Gastrocnemius medialis (tissue), 4 donors: Measurements from ENCODE around the gene TMCC1. TPM values are rescaled to one million over a fixed set of nuclear protein-coding genes. Genes with fewer than 3 reads are reported as not detected.

Source experiments
- ATAC-seq, 2 donors: fragments of 150-250 bp; one replicate each; pipeline ENCODE4 v1.9.1; 2016
- DNase-seq, 2 donors: peaks; one replicate each; pipeline ENCODE4 v3.0.0-alpha.2; 2019
- H3K27ac ChIP-seq, 4 donors: fragments of 200-600 bp; sonication (generic); 1 replicate in 1 of 4; 2 replicates in 3 of 4; pipeline ENCODE4 v1.5.1; 2016 to 2018; ENCODE audit warnings: mild to moderate bottlenecking in 2 of 4, moderate library complexity in 1 of 4
- H3K27me3 ChIP-seq, 3 donors: fragments of 200-600 bp; sonication (generic) in 2 of 3; 1 replicate in 1 of 3; 2 replicates in 2 of 3; pipeline versions ENCODE4 v1.5.1 to v1.6.0; 2016 to 2019; ENCODE audit warnings: mild to moderate bottlenecking in 1 of 3, moderate library complexity in 1 of 3
- H3K36me3 ChIP-seq, 2 donors: fragments of 200-600 bp; sonication (generic) in 1 of 2; one replicate each; pipeline ENCODE4 v1.5.1; 2017 to 2018
- H3K4me1 ChIP-seq, 2 donors: fragments of 200-600 bp; sonication (generic) in 1 of 2; one replicate each; pipeline ENCODE4 v1.5.1; 2016 to 2017; ENCODE audit warnings: mild to moderate bottlenecking in 2 of 2
- H3K4me3 ChIP-seq, 4 donors: fragments of 200-600 bp; sonication (generic) in 3 of 4; 1 replicate in 1 of 4; 2 replicates in 3 of 4; pipeline ENCODE4 v1.5.1; 2016 to 2019; ENCODE audit warnings: mild to moderate bottlenecking in 2 of 4
- H3K9me3 ChIP-seq, 3 donors: fragments of 200-600 bp; sonication (generic) in 2 of 3; 1 replicate in 1 of 3; 2 replicates in 2 of 3; pipeline ENCODE4 v1.5.1; 2016 to 2019
- CTCF ChIP-seq, 5 experiments: fragments of 450-650 bp in 3 of 5; fragments of 200-600 bp in 2 of 5; sonication (generic) in 2 of 5; IDR thresholded peaks in 4 of 5; conservative IDR thresholded peaks in 1 of 5; 1 replicate in 4 of 5; 2 replicates in 1 of 5; pipeline ENCODE4 v1.5.1; 2016 to 2019; ENCODE audit warnings: antibody characterized with exemption in 5 of 5, mild to moderate bottlenecking in 3 of 5, moderate library complexity in 3 of 5
- POLR2A ChIP-seq, 2 donors: fragments of 450-650 bp; IDR thresholded peaks; one replicate each; pipeline ENCODE4 v1.6.1; 2017; ENCODE audit warnings: antibody characterized with exemption in 2 of 2, mild to moderate bottlenecking in 2 of 2, moderate library complexity in 2 of 2
- in situ Hi-C, 4 donors: fragments of 200-750 bp; cut with MboI; loops; one replicate each; pipeline versions ENCODE4 v1.15.0 to v1.8.0; 2017; ENCODE audit warnings: low sequenced_read_pairs in 4 of 4
- intact Hi-C: fragments of 100-400 bp; cut with DNase I; formaldehyde crosslinking; loops from one replicate; pipeline ENCODE4 v1.15.1; 2023; ENCODE audit warnings: low total_unique reads
- total RNA-seq, 4 donors: library from RNA; depleted of rRNA; stranded (reverse); fragments of >200 nt; gene quantifications; one replicate each; pipeline versions ENCODE4 v1.1.0 to v1.2.3, GENCODE V29; 2016

TMCC1 gene
- total RNA-seq, 4 donors from 2014 or later, result 18.8 to 24.7 (median 20.2) TPM

GRCh38 chr3:129793942-129794310 is 99.6 kb downstream of the TMCC1 start:
- Histone ChIP-seq H3K27me3 (no peaks in the 10 kb centered on the region), H3K9me3 (no peaks in the 10 kb centered on the region), H3K4me3 (peak overlapping the region in 2 of 4 donors; percentile 21 to 28), H3K27ac (peak overlapping the region in 1 of 4 donors; percentile 30), H3K36me3 (no peaks in the 10 kb centered on the region), H3K4me1 (peaks cover 16 to 32% of the 10 kb centered on the region in 2 donors)
- intact Hi-C loops (no loop called here), in situ Hi-C loops (no loop called here)
- TF ChIP-seq POLR2A (IDR thresholded peaks at IDR 0.05) (no peak), CTCF (IDR thresholded peaks at IDR 0.05 in 4 of 5, conservative IDR thresholded peaks at IDR 0.05 in 1 of 5) (no peak)
- peak; percentile 16 to 19 for ATAC-seq
- no peak for DNase-seq

GRCh38 chr3:129793319-129793718 is 100.2 kb downstream of the TMCC1 start:
- TF ChIP-seq CTCF (IDR thresholded peaks at IDR 0.05 in 4 of 5, conservative IDR thresholded peaks at IDR 0.05 in 1 of 5) (no peak), POLR2A (IDR thresholded peaks at IDR 0.05) (no peak)
- Histone ChIP-seq H3K9me3 (no peaks in the 10 kb centered on the region), H3K4me1 (peaks cover 16 to 32% of the 10 kb centered on the region in 2 donors), H3K36me3 (no peaks in the 10 kb centered on the region), H3K4me3 (no peak overlapping the region), H3K27ac (no peak overlapping the region), H3K27me3 (no peaks in the 10 kb centered on the region)
- DNase-seq, result no peak
- in situ Hi-C loops (no loop called here), intact Hi-C loops (no loop called here)
- peak in 1 of 2 donors; percentile 84 for ATAC-seq

GRCh38 chr3:129783470-129783869 is 110.0 kb downstream of the TMCC1 start:
- Histone ChIP-seq H3K9me3 (no peaks in the 10 kb centered on the region), H3K27ac (no peak overlapping the region), H3K27me3 (no peaks in the 10 kb centered on the region), H3K4me3 (no peak overlapping the region), H3K36me3 (no peaks in the 10 kb centered on the region), H3K4me1 (peaks cover 2 to 10% of the 10 kb centered on the region in 2 donors)
- in situ Hi-C loops (no loop called here), intact Hi-C loops (no loop called here)
- TF ChIP-seq CTCF (IDR thresholded peaks at IDR 0.05 in 4 of 5, conservative IDR thresholded peaks at IDR 0.05 in 1 of 5) (no peak), POLR2A (IDR thresholded peaks at IDR 0.05) (no peak)
- no peak for DNase-seq
- no peak for ATAC-seq

- H3K9me3 ChIP-seq, result no peaks in the 10 kb centered on the region
- DNase-seq (no peak), ATAC-seq (no peak)
- no peaks in the 10 kb centered on the region for H3K36me3 ChIP-seq
- H3K4me1 ChIP-seq, result peaks cover 10 to 21% of the 10 kb centered on the region in 2 donors
- in situ Hi-C loops, result no loop called here
- H3K27ac ChIP-seq, result no peak overlapping the region
- H3K4me3 ChIP-seq, result no peak overlapping the region
- no peak for TF ChIP-seq CTCF (IDR thresholded peaks at IDR 0.05 in 4 of 5, conservative IDR thresholded peaks at IDR 0.05 in 1 of 5)
- no peak for TF ChIP-seq POLR2A (IDR thresholded peaks at IDR 0.05)
- intact Hi-C loops, result no loop called here
- H3K27me3 ChIP-seq, result no peaks in the 10 kb centered on the region
These were observed 114.6 kb downstream of the TMCC1 start for GRCh38 chr3:129778871-129779270.

GRCh38 chr3:129777806-129778205 is 115.7 kb downstream of the TMCC1 start:
- Histone ChIP-seq H3K36me3 (no peaks in the 10 kb centered on the region), H3K27ac (no peak overlapping the region), H3K9me3 (no peaks in the 10 kb centered on the region), H3K4me3 (no peak overlapping the region), H3K4me1 (peaks cover 10 to 21% of the 10 kb centered on the region in 2 donors), H3K27me3 (no peaks in the 10 kb centered on the region)
- intact Hi-C loops (no loop called here), in situ Hi-C loops (no loop called here)
- TF ChIP-seq CTCF (IDR thresholded peaks at IDR 0.05 in 4 of 5, conservative IDR thresholded peaks at IDR 0.05 in 1 of 5) (no peak), POLR2A (IDR thresholded peaks at IDR 0.05) (no peak)
- DNase-seq (no peak), ATAC-seq (no peak)
